ENCODE results near the gene EIF4A2.

EIF4A2 gene

GRCh38 chr3:186783058-186783730 lies at the start of gene EIF4A2:
TSS of gene EIF4A2 (plus strand) at chr3:186783577. CDS start at chr3:186783611, 34 bp downstream.
- no peak for FAIRE-seq

- no peak for FAIRE-seq
Measured at GRCh38 chr3:186742618-186743380, 40.6 kb upstream of the EIF4A2 start.

GRCh38 chr3:186743666-186744065 lies 39.7 kb upstream of the EIF4A2 start:
- no peak for FAIRE-seq

GRCh38 chr3:186746008-186746407 lies 37.4 kb upstream of the EIF4A2 start:
- FAIRE-seq: no peak

- FAIRE-seq: no peak
Measured at GRCh38 chr3:186750316-186750715, 33.1 kb upstream of the EIF4A2 start.

GRCh38 chr3:186751480-186751879 lies 31.9 kb upstream of the EIF4A2 start:
- FAIRE-seq: no peak

GRCh38 chr3:186754006-186754405 lies 29.4 kb upstream of the EIF4A2 start:
- FAIRE-seq: no peak

- no peak for FAIRE-seq
Measured at GRCh38 chr3:186754871-186755270, 28.5 kb upstream of the EIF4A2 start.

- no peak for FAIRE-seq
Measured at GRCh38 chr3:186757214-186757613, 26.2 kb upstream of the EIF4A2 start.

- no peak for FAIRE-seq
Measured at GRCh38 chr3:186757686-186758220, 25.6 kb upstream of the EIF4A2 start.

GRCh38 chr3:186759231-186759930 lies 24.0 kb upstream of the EIF4A2 start:
- no peak for FAIRE-seq

- FAIRE-seq: no peak
Measured at GRCh38 chr3:186760141-186760833, 23.1 kb upstream of the EIF4A2 start.

- FAIRE-seq: no peak
Measured at GRCh38 chr3:186760897-186761447, 22.4 kb upstream of the EIF4A2 start.

GRCh38 chr3:186772281-186772694 lies 11.1 kb upstream of the EIF4A2 start:
- no peak for FAIRE-seq

GRCh38 chr3:186772701-186773417 lies 10.5 kb upstream of the EIF4A2 start:
- FAIRE-seq: no peak

- FAIRE-seq: no peak
Measured at GRCh38 chr3:186775999-186776398, 7.4 kb upstream of the EIF4A2 start.

GRCh38 chr3:186779204-186779603 lies 4.2 kb upstream of the EIF4A2 start:
- no peak for FAIRE-seq

- FAIRE-seq: no peak
Measured at GRCh38 chr3:186782542-186783057, 777 bp upstream of the EIF4A2 start.

- no peak for FAIRE-seq
Measured at GRCh38 chr3:186783731-186784515, 546 bp downstream of the EIF4A2 start.

GRCh38 chr3:186784820-186785494 lies 1.6 kb downstream of the EIF4A2 start:
- FAIRE-seq: no peak

All from TTC549 (cell line).